ENCODE results near the gene PPFIA3. TPM values are rescaled to one million over a fixed set of nuclear protein-coding genes. Genes with fewer than 3 reads are reported as not detected.

The PPFIA3 gene
- polyA plus RNA-seq, 2 of the 4 experiments (the other 2 are of a cell fraction): 3.2 to 7.3 TPM

DNA sequence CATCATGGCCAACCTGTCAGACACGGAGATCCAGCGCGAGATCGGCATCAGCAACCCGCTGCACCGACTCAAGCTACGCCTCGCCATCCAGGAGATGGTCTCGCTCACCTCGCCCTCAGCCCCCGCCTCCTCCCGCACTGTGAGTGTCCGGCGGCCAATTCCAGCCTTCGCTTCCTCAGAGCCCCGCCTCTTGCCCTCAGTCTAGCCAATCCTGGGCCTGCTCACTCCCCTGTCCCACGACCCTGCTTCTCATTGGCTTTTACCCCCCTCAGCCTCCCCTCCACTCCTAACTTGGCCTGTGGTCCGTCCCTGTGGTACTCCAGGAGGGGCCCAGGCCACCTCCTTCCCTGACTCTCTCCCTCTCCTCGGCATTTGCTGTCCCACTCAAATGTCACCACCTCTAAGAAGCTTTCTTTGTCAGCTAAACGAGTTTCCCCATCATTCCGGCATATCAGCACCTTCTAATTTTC, 23.6 kb downstream of the PPFIA3 start:
- FAIRE-seq: peak; percentile 98
- H3K27ac ChIP-seq: peak overlapping the region; percentile 53 to 82
- POLR2A ChIA-PET: interaction anchor here (0.5 kb wide), 1 partner anchor 12 kb away, joined by 4 read pairs; no protein-coding TSS in a partner anchor

GRCh38 chr19:49145573-49146407, 26.4 kb downstream of the PPFIA3 start:
- FAIRE-seq: no peak
- H3K27ac ChIP-seq: peak overlapping the region; percentile 42 to 74; a peak in 5 of 6 replicates
- ATAC-seq: peak; percentile 26 to 55
- ChIA-PET CTCF (interaction anchor here (0.5 to 15.0 kb wide), 47 partner anchors 9 to 358 kb away, joined by 3 to 298 read pairs (median 4); partner anchors contain the start of genes GYS1, HRC, LIN7B and PPFIA3), POLR2A (interaction anchor here (1.7 kb wide), 1 partner anchor 17 kb away, joined by 6 read pairs; no protein-coding TSS in a partner anchor)
- H3K9me3 ChIP-seq: no peaks in the 10 kb centered on the region
- H3K4me1 ChIP-seq: peaks cover 21% of the 10 kb centered on the region
- peak overlapping the region; percentile 37 for H3K4me3 ChIP-seq
- 6% methylated on average over 22 of the region's 30 CpGs for WGBS (ENCODE audit: missing lambda C conversion rate)
- H3K4me2 ChIP-seq: peak overlapping the region; percentile 69
- peak; percentile 91 to 95 for DNase-seq (ENCODE audit: low read depth in 1 of 2, low spot score in 1 of 2)
- TF ChIP-seq MYC (IDR thresholded peaks at IDR 0.05; ENCODE audit: borderline replicate concordance, low read length) (peak; percentile 53; the same call in 1 of the 2 replicates), EHF (CRISPR knock-in tag; IDR thresholded peaks at IDR 0.05) (no peak), PHF8 (IDR thresholded peaks at IDR 0.05; ENCODE audit: borderline replicate concordance, low read depth) (no peak), RCOR1 (IDR thresholded peaks at IDR 0.05; ENCODE audit: low read depth, low read length) (no peak), CHD2 (IDR thresholded peaks at IDR 0.05; ENCODE audit: low read length, partially characterized antibody) (no peak), RAD21 (conservative IDR thresholded peaks at IDR 0.05 in 1 of 2, IDR thresholded peaks at IDR 0.05 in 1 of 2) (peak; percentile 82 to 89), HOXB5 (CRISPR knock-in tag; IDR thresholded peaks at IDR 0.05) (no peak), ZC3H11A (IDR thresholded peaks at IDR 0.05) (no peak), HEYL (CRISPR knock-in tag; IDR thresholded peaks at IDR 0.05) (no peak), POLR2AphosphoS2 (conservative IDR thresholded peaks at IDR 0.05; ENCODE audit: low read length) (no peak), JUNB (IDR thresholded peaks at IDR 0.05) (no peak), ATOH8 (CRISPR knock-in tag; IDR thresholded peaks at IDR 0.05; ENCODE audit: low read depth) (no peak), FOSB (CRISPR knock-in tag; IDR thresholded peaks at IDR 0.05) (no peak), GATA3 (IDR thresholded peaks at IDR 0.05; ENCODE audit: borderline replicate concordance) (peak; percentile 36; the same call in 1 of the 2 replicates), PBX3 (IDR thresholded peaks at IDR 0.05) (0 out of 2 replicates have a peak, but pooled peaks have one; percentile 30), FOSL2 (IDR thresholded peaks at IDR 0.05) (no peak), FOSL2 (CRISPR knock-in tag; IDR thresholded peaks at IDR 0.05) (no peak; the same call in 1 of the 2 replicates), NFE2L2 (conservative IDR thresholded peaks at IDR 0.05; ENCODE audit: low read length) (no peak), EP300 (IDR thresholded peaks at IDR 0.05) (no peak), CBX8 (IDR thresholded peaks at IDR 0.05) (no peak), BHLHE40 (IDR thresholded peaks at IDR 0.05; ENCODE audit: low read depth, low read length) (peak; percentile 68), HES2 (IDR thresholded peaks at IDR 0.05) (no peak), HDAC2 (IDR thresholded peaks at IDR 0.05) (no peak), E2F6 (IDR thresholded peaks at IDR 0.05; ENCODE audit: borderline replicate concordance, low read depth) (no peak), CEBPB (IDR thresholded peaks at IDR 0.05) (no peak), MAZ (IDR thresholded peaks at IDR 0.05; ENCODE audit: borderline replicate concordance, low read depth, low read length) (no peak), CBX2 (IDR thresholded peaks at IDR 0.05; ENCODE audit: borderline replicate concordance, low read depth) (no peak), SREBF2 (IDR thresholded peaks at IDR 0.05) (no peak), ZSCAN20 (CRISPR knock-in tag; IDR thresholded peaks at IDR 0.05) (no peak), RARB (CRISPR knock-in tag; IDR thresholded peaks at IDR 0.05) (no peak)
- TF ChIP-seq, protein P1, sequence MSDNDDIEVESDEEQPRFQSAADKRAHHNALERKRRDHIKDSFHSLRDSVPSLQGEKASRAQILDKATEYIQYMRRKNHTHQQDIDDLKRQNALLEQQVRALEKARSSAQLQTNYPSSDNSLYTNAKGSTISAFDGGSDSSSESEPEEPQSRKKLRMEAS (IDR thresholded peaks at IDR 0.05): peak; percentile 82
- TF ChIP-seq, protein P2, sequence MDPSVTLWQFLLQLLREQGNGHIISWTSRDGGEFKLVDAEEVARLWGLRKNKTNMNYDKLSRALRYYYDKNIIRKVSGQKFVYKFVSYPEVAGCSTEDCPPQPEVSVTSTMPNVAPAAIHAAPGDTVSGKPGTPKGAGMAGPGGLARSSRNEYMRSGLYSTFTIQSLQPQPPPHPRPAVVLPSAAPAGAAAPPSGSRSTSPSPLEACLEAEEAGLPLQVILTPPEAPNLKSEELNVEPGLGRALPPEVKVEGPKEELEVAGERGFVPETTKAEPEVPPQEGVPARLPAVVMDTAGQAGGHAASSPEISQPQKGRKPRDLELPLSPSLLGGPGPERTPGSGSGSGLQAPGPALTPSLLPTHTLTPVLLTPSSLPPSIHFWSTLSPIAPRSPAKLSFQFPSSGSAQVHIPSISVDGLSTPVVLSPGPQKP (IDR thresholded peaks at IDR 0.05; ENCODE audit: low read depth, low read length): no peak

More for the DNA sequence above, 23.6 kb downstream of the PPFIA3 start:
- Histone ChIP-seq H3K4me2 (peak overlapping the region; percentile 78), H3K9me3 (no peaks in the 10 kb centered on the region), H3K4me1 (peaks cover 15% of the 10 kb centered on the region), H3K4me3 (peak overlapping the region; percentile 39)
- 8% methylated on average over 21 of the region's 21 CpGs for WGBS (ENCODE audit: missing lambda C conversion rate)
- ATAC-seq (peak; percentile 93 to 95), DNase-seq (ENCODE audit: low read depth in 1 of 2, low spot score in 1 of 2) (peak; percentile 93 to 99)
- CTCF ChIA-PET: interaction anchor here (0.6 to 15.0 kb wide), 10 partner anchors 8 to 143 kb away, joined by 3 to 298 read pairs (median 5); partner anchors contain the start of genes HRC and PPFIA3
- TF ChIP-seq, protein P1 (IDR thresholded peaks at IDR 0.05): peak; percentile 63
- TF ChIP-seq POLR2A (IDR thresholded peaks at IDR 0.05; ENCODE audit: low read length) (peak; percentile 74), NFE2L2 (conservative IDR thresholded peaks at IDR 0.05; ENCODE audit: low read length) (no peak), NPAS2 (CRISPR knock-in tag; IDR thresholded peaks at IDR 0.05; ENCODE audit: borderline replicate concordance) (no peak)
